ENCODE measurements around the gene MAST2.

The MAST2 gene

GRCh38 chr1:46061146-46061545 is 257.7 kb downstream of the MAST2 start:
- Histone ChIP-seq H3K27me3 (ENCODE audit: insufficient read depth, low read length) (no peaks in the 10 kb centered on the region), H2BK5ac (ENCODE audit: low read depth, low read length, poor library complexity) (no peak overlapping the region), H2AK5ac (ENCODE audit: low read length) (no peak overlapping the region), H3K4ac (ENCODE audit: low read depth, low read length) (no peak overlapping the region), H3K36me3 (ENCODE audit: control insufficient read depth in 1 of 2, insufficient read depth in 2 of 2, low read length in 2 of 2) (peaks cover 5 to 6% of the 10 kb centered on the region in 2 experiments), H3K79me2 (ENCODE audit: control insufficient read depth, insufficient read depth, low read length, poor library complexity) (no peaks in the 10 kb centered on the region), H4K8ac (ENCODE audit: low read depth, low read length) (no peak overlapping the region), H3K4me3 (ENCODE audit: low read depth, low read length) (no peak overlapping the region), H4K12ac (ENCODE audit: low read depth, low read length) (no peak overlapping the region), H3K9me3 (ENCODE audit: insufficient read depth, low read depth, low read length) (peaks cover 6% of the 10 kb centered on the region), H2BK12ac (ENCODE audit: low read length) (no peak overlapping the region), H2AFZ (ENCODE audit: insufficient read depth, low read length, poor library complexity) (no peak overlapping the region), H2BK120ac (ENCODE audit: insufficient read depth, low read length, poor library complexity) (no peak overlapping the region), H3K27ac (ENCODE audit: low read depth, low read length) (no peak overlapping the region), H3K4me1 (ENCODE audit: control insufficient read depth in 1 of 2, insufficient read depth in 2 of 2, low read length in 2 of 2) (no peaks in the 10 kb centered on the region), H3K18ac (ENCODE audit: low read length) (no peak overlapping the region), H3K4me2 (ENCODE audit: low read length) (no peak overlapping the region), H3K23ac (ENCODE audit: low read length) (no peak overlapping the region), H4K91ac (ENCODE audit: low read depth, low read length) (no peak overlapping the region), H3K9ac (ENCODE audit: low read length) (no peak overlapping the region), H3K14ac (ENCODE audit: low read length) (no peak overlapping the region), H3K79me1 (ENCODE audit: low read length) (no peaks in the 10 kb centered on the region)
- WGBS (ENCODE audit: extremely low coverage, insufficient coverage, insufficient read length): no CpG with 5 or more reads among the region's 3 CpGs
- no peak for DNase-seq

GRCh38 chr1:46062651-46063319 is 259.4 kb downstream of the MAST2 start:
- Histone ChIP-seq H3K79me2 (ENCODE audit: control insufficient read depth, insufficient read depth, low read length, poor library complexity) (no peaks in the 10 kb centered on the region), H3K4me3 (ENCODE audit: low read depth, low read length) (no peak overlapping the region), H2AK5ac (ENCODE audit: low read length) (no peak overlapping the region), H4K8ac (ENCODE audit: low read depth, low read length) (no peak overlapping the region), H3K9ac (ENCODE audit: low read length) (no peak overlapping the region), H2AFZ (ENCODE audit: insufficient read depth, low read length, poor library complexity) (no peak overlapping the region), H3K4me2 (ENCODE audit: low read length) (no peak overlapping the region), H2BK12ac (ENCODE audit: low read length) (no peak overlapping the region), H4K12ac (ENCODE audit: low read depth, low read length) (no peak overlapping the region), H3K27ac (ENCODE audit: low read depth, low read length) (no peak overlapping the region), H3K14ac (ENCODE audit: low read length) (no peak overlapping the region), H3K4me1 (ENCODE audit: control insufficient read depth in 1 of 2, insufficient read depth in 2 of 2, low read length in 2 of 2) (no peaks in the 10 kb centered on the region), H3K23ac (ENCODE audit: low read length) (no peak overlapping the region), H3K36me3 (ENCODE audit: control insufficient read depth in 1 of 2, insufficient read depth in 2 of 2, low read length in 2 of 2) (peaks cover 5 to 6% of the 10 kb centered on the region in 2 experiments), H4K91ac (ENCODE audit: low read depth, low read length) (no peak overlapping the region), H3K79me1 (ENCODE audit: low read length) (no peaks in the 10 kb centered on the region), H3K18ac (ENCODE audit: low read length) (no peak overlapping the region), H3K9me3 (ENCODE audit: insufficient read depth, low read depth, low read length) (peaks cover 5% of the 10 kb centered on the region), H2BK120ac (ENCODE audit: insufficient read depth, low read length, poor library complexity) (no peak overlapping the region), H2BK5ac (ENCODE audit: low read depth, low read length, poor library complexity) (no peak overlapping the region), H3K4ac (ENCODE audit: low read depth, low read length) (no peak overlapping the region), H3K27me3 (ENCODE audit: insufficient read depth, low read length) (no peaks in the 10 kb centered on the region)
- DNase-seq: no peak
- WGBS (ENCODE audit: extremely low coverage, insufficient coverage, insufficient read length): no CpG with 5 or more reads among the region's 4 CpGs

GRCh38 chr1:46064708-46065107 is 261.3 kb downstream of the MAST2 start:
- H3K4me2 ChIP-seq (ENCODE audit: low read length): no peak overlapping the region
- H2BK120ac ChIP-seq (ENCODE audit: insufficient read depth, low read length, poor library complexity): no peak overlapping the region
- no peak overlapping the region for H3K4ac ChIP-seq (ENCODE audit: low read depth, low read length)
- H3K18ac ChIP-seq (ENCODE audit: low read length): no peak overlapping the region
- H3K14ac ChIP-seq (ENCODE audit: low read length): no peak overlapping the region
- H4K91ac ChIP-seq (ENCODE audit: low read depth, low read length): no peak overlapping the region
- no peaks in the 10 kb centered on the region for H3K9me3 ChIP-seq (ENCODE audit: insufficient read depth, low read depth, low read length)
- H3K27me3 ChIP-seq (ENCODE audit: insufficient read depth, low read length): no peaks in the 10 kb centered on the region
- no peak overlapping the region for H2AK5ac ChIP-seq (ENCODE audit: low read length)
- no peaks in the 10 kb centered on the region for H3K79me2 ChIP-seq (ENCODE audit: control insufficient read depth, insufficient read depth, low read length, poor library complexity)
- WGBS (ENCODE audit: extremely low coverage, insufficient coverage, insufficient read length): no CpG with 5 or more reads among the region's 1 CpG
- no peak overlapping the region for H3K9ac ChIP-seq (ENCODE audit: low read length)
- no peak overlapping the region for H2BK5ac ChIP-seq (ENCODE audit: low read depth, low read length, poor library complexity)
- H2AFZ ChIP-seq (ENCODE audit: insufficient read depth, low read length, poor library complexity): no peak overlapping the region
- no peaks in the 10 kb centered on the region for H3K4me1 ChIP-seq (ENCODE audit: control insufficient read depth in 1 of 2, insufficient read depth in 2 of 2, low read length in 2 of 2)
- no peak overlapping the region for H3K27ac ChIP-seq (ENCODE audit: low read depth, low read length)
- no peak overlapping the region for H4K12ac ChIP-seq (ENCODE audit: low read depth, low read length)
- H3K36me3 ChIP-seq (ENCODE audit: control insufficient read depth in 1 of 2, insufficient read depth in 2 of 2, low read length in 2 of 2): peaks cover 0 to 2% of the 10 kb centered on the region in 2 experiments
- no peaks in the 10 kb centered on the region for H3K79me1 ChIP-seq (ENCODE audit: low read length)
- no peak for DNase-seq
- H2BK12ac ChIP-seq (ENCODE audit: low read length): no peak overlapping the region
- H3K23ac ChIP-seq (ENCODE audit: low read length): no peak overlapping the region
- H4K8ac ChIP-seq (ENCODE audit: low read depth, low read length): no peak overlapping the region
- no peak overlapping the region for H3K4me3 ChIP-seq (ENCODE audit: low read depth, low read length)

GRCh38 chr1:46065405-46065804 is 262.0 kb downstream of the MAST2 start:
- Histone ChIP-seq H3K36me3 (ENCODE audit: control insufficient read depth in 1 of 2, insufficient read depth in 2 of 2, low read length in 2 of 2) (peaks cover 0 to 2% of the 10 kb centered on the region in 2 experiments), H3K14ac (ENCODE audit: low read length) (no peak overlapping the region), H3K4ac (ENCODE audit: low read depth, low read length) (no peak overlapping the region), H3K79me1 (ENCODE audit: low read length) (no peaks in the 10 kb centered on the region), H4K8ac (ENCODE audit: low read depth, low read length) (no peak overlapping the region), H3K9me3 (ENCODE audit: insufficient read depth, low read depth, low read length) (no peaks in the 10 kb centered on the region), H2BK12ac (ENCODE audit: low read length) (no peak overlapping the region), H3K27ac (ENCODE audit: low read depth, low read length) (no peak overlapping the region), H3K79me2 (ENCODE audit: control insufficient read depth, insufficient read depth, low read length, poor library complexity) (no peaks in the 10 kb centered on the region), H3K4me3 (ENCODE audit: low read depth, low read length) (no peak overlapping the region), H2AFZ (ENCODE audit: insufficient read depth, low read length, poor library complexity) (no peak overlapping the region), H3K27me3 (ENCODE audit: insufficient read depth, low read length) (no peaks in the 10 kb centered on the region), H2BK120ac (ENCODE audit: insufficient read depth, low read length, poor library complexity) (no peak overlapping the region), H3K23ac (ENCODE audit: low read length) (no peak overlapping the region), H3K9ac (ENCODE audit: low read length) (no peak overlapping the region), H4K12ac (ENCODE audit: low read depth, low read length) (no peak overlapping the region), H4K91ac (ENCODE audit: low read depth, low read length) (no peak overlapping the region), H3K18ac (ENCODE audit: low read length) (no peak overlapping the region), H3K4me2 (ENCODE audit: low read length) (no peak overlapping the region), H2BK5ac (ENCODE audit: low read depth, low read length, poor library complexity) (no peak overlapping the region), H3K4me1 (ENCODE audit: control insufficient read depth in 1 of 2, insufficient read depth in 2 of 2, low read length in 2 of 2) (no peaks in the 10 kb centered on the region), H2AK5ac (ENCODE audit: low read length) (no peak overlapping the region)
- DNase-seq: no peak
